Activated CD4-positive, alpha-beta T cell treated with anti-CD3 and anti-CD28 coated beads, Interleukin-2, Interleukin-6, amounts not matched to agents 100 ng/mL and 50 ng/mL, durations not matched to agents 16 hours and 8 hours (primary cell): Measurements from ENCODE around the gene PDE4D.
"Not testable (repeated sequence)": the region's sequence is repeated elsewhere in the genome, so short reads cannot be mapped to it uniquely, and the experiment has no call there.

Source experiments
- DNase-seq: peaks from one replicate; pipeline ENCODE4 v3.0.0-alpha.2; 2020

The PDE4D gene

GRCh38 chr5:59575648-59576445 lies 317.7 kb downstream of the PDE4D start:
- no peak for DNase-seq

- DNase-seq, result not testable (repeated sequence)
Measured at GRCh38 chr5:59573509-59573908, 320.0 kb downstream of the PDE4D start.

- no peak for DNase-seq
Measured at GRCh38 chr5:59571067-59571466, 322.5 kb downstream of the PDE4D start.

GRCh38 chr5:59569608-59570334 lies 323.8 kb downstream of the PDE4D start:
- DNase-seq, result no peak

GRCh38 chr5:59569158-59569557 lies 324.4 kb downstream of the PDE4D start:
- DNase-seq, result no peak

- no peak for DNase-seq
Measured at GRCh38 chr5:59568161-59568560, 325.4 kb downstream of the PDE4D start.

- no peak for DNase-seq
Measured at GRCh38 chr5:59565551-59565950, 328.0 kb downstream of the PDE4D start.

- no peak for DNase-seq
Measured at GRCh38 chr5:59564895-59565294, 328.6 kb downstream of the PDE4D start.

- DNase-seq, result peak; percentile 28
Measured at GRCh38 chr5:59562756-59563389, 330.7 kb downstream of the PDE4D start.

GRCh38 chr5:59560553-59560952 lies 333.0 kb downstream of the PDE4D start:
- no peak for DNase-seq

- no peak for DNase-seq
Measured at GRCh38 chr5:59559847-59560246, 333.7 kb downstream of the PDE4D start.

GRCh38 chr5:59559323-59559722 lies 334.2 kb downstream of the PDE4D start:
- no peak for DNase-seq

- DNase-seq, result no peak
Measured at GRCh38 chr5:59558501-59558900, 335.0 kb downstream of the PDE4D start.

- DNase-seq, result no peak
Measured at GRCh38 chr5:59557572-59557971, 336.0 kb downstream of the PDE4D start.

- DNase-seq, result no peak
Measured at GRCh38 chr5:59555596-59555995, 337.9 kb downstream of the PDE4D start.

GRCh38 chr5:59554501-59554900 lies 339.0 kb downstream of the PDE4D start:
- no peak for DNase-seq

- DNase-seq, result no peak
Measured at GRCh38 chr5:59553992-59554391, 339.5 kb downstream of the PDE4D start.

GRCh38 chr5:59548807-59549357 lies 344.6 kb downstream of the PDE4D start:
- no peak for DNase-seq

GRCh38 chr5:59547731-59548130 lies 345.8 kb downstream of the PDE4D start:
- no peak for DNase-seq

GRCh38 chr5:59544573-59544972 lies 349.0 kb downstream of the PDE4D start:
- no peak for DNase-seq

- no peak for DNase-seq
Measured at GRCh38 chr5:59543821-59544442, 349.6 kb downstream of the PDE4D start.

- no peak for DNase-seq
Measured at GRCh38 chr5:59542851-59543820, 350.4 kb downstream of the PDE4D start.
